HPDE6-E6E7 (cell line): ENCODE measurements around the gene BNIP5.

Experiments used
- DNase-seq: peaks from one replicate; pipeline ENCODE4 v3.0.0; 2011; ENCODE audit warnings: missing footprints; ENCODE audit errors: extremely low spot score

Gene BNIP5

DNA sequence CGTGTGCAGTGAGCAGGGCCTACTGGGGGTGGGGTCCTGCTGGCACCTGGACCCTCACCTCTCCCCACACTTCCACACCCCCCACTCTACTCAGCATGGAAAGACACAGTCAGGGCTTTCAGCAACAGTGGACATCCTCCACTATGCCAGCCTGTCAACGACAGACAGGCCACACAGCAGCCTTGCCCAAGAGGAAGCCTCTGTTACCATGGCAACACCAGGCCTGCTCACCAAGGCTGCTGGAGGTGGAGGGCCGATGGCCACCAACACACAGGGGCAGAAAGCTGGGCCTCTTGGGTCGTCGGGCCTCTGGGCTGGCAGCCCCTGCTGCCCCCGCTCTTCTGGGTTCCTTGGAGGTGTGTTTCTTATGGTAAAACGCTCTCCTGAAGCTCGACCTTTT, 13.6 kb downstream of the BNIP5 start:
- no peak for DNase-seq

DNA sequence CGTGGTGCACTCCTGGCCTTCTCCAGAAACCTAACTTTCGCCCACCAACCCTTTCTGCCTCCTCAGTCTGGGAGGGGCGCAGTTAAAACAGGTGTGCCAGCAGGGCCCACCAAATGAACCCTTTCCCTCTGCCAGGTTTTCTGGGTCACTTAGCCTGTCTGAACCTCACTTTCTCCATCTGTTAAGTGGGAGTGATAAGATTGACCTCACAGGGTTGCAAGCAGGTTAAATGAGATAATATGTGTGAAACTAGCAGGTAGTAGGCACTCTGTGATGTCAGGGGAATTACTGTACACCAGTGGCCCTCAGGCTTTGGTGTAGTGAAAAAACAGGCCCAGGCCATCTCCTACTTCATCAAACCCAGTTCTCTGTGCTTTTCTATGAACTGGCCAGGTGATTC, 14.1 kb downstream of the BNIP5 start:
- no peak for DNase-seq

DNA sequence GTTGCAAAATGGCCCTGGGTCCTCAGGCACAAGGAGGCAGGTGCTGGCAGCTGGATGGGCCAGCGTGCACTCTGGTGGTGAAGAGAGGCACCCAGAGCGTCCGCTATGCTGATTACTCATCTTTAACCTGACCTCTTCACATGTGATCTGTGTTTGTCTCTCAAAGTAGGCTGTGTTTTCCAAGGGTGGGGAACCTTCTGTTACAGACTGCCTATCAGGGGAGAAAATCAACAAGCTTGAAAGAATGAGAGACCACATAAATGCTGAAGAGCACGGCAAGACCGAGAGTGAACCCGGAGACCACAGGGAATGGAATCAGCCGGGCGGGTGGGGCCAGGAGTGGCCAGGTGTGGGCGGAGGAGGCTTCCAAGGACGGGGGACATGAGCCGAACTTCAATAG, 16.2 kb downstream of the BNIP5 start:
- DNase-seq: peak; percentile 20

DNA sequence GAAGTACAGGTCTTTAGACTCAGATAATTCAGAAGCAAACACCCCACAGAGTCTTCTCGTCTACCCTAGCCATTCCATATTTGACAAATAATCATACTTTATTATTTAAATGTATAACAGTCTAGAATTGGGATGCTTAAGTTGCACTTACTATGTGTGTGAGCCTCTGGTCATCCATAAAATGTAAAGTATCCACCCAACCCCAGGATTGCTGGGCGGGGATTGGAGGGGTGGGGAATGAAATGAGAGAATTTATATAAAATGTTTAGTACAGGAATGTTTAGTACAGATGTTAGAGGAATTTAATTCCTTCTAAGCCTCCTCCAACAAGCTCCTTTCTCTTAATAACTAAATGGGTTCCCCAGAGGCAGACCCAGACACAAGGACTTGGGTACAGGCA, 16.9 kb downstream of the BNIP5 start:
- no peak for DNase-seq

DNA sequence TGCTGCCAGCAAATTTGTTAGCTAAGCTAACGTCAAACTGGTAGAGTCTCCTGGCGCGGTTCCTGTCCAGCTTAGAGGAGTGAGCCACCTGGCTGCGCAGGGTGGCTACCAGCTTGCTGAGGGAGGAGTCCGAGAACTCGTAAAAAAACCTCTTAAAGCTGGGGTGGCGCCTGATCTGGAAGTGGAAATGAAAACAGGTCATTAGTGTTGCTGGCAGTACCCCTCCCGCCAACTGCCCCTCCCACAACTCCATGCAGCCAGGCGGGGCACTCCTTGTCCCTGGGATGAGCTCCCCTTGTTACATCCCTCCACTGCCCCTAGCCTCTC, 17.3 kb downstream of the BNIP5 start:
- no peak for DNase-seq

DNA sequence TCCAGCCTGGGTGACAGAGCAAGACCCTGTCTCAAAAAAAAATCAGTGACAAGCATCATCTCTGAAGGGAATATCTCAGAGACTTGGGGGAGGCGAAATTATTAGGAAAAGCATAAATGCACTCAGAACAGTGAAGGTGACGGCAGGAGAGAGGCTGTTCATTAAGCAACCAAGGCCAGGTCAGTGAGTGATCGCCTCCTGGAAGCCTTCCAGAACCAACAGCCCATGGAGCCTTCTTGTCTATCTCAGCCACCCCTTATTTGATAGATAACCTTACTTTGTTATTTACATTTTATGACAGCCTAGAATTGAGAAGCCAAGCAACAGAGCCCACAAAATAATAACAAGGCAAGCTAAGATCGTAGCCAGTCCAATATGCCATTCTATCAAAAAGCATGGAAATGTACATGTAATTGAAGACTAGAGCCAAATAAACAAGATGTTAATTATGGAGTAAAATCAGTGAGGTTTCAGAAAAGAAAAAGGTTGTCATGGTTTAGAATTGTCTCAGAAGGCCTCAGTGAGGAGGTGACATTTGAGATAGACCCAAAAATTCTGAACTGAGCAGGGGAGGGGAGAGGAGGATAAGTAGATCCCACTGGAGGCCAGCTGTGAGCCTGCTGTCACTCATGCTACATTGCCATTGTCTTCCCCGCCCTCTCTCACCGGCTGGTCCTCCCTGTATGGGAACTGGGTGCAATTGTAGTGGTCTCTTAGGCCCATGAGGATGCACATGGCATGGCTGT, 17.8 kb downstream of the BNIP5 start:
- no peak for DNase-seq

DNA sequence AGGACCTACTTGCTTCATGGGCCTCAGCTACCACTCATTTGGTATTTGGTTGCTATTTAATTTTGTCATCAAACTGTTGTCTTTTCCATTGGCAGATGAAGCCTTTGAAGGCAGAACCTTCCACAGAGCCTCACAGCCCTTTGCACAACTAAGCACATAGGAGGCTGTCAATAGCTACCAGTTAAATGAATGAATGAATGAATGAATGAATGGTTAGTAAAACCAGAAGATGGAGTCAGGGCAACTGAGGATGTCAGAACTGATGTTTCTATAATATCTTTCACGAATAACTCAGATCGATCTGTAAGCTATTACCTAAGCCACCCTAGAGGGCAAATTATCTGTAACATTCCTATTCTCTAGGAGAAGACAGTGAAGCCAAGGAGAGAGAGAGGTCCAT, 19.1 kb downstream of the BNIP5 start:
- no peak for DNase-seq

DNA sequence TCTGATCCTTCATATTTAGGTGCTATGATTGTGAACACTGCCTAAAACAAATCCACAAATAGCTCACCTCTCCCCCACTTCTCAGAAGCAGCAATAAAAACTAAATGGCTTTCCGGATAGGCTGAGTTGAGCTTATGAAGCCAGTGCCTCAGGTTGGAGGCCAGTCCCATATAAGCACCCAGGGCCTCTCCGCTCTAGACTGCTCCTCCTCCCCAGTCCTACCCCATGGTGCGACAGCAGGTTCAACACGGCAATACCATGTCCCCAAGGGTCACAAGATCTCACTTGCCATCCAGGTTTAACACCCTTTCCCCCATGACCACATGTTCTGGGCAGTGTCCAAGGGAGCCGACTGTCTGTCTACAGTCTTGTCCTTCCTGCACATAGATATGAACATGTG, 20.8 kb downstream of the BNIP5 start:
- no peak for DNase-seq

DNA sequence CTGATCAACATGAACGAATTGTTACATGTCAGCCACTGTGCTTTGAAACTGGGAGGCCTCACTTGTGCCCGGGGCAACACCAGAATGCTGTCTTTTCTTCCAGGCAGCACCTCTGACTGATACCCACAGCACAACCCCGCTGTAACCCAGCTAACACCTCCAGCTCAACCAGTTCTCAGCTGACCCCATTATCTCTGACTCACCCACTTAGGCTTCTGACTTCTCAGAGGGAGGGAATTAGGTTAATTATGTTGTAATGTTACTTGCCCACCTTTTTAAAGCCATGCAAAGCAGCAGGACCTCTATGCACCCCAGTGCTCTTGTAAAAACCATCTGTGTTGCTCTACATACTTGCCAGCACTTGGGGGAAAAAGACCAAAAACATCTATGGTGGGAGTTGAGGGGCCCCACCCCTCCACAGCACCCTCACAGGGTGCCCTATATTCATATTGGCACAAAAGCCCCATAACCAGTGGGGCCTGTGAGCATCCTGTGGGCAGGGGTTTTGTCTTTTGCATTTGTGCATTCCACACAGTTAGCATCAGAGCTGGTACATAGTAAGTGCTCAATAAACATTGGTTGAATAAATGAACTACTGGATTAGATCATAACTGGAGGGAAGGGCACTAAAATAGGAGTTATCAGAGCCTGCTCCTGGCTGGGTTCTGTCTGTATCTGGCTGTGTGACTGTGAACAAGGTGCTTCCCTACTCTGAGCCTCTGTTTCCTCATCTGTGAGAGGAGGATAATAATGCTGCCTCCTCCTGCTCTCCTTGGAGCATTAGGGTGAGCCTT, 22.3 kb downstream of the BNIP5 start:
- DNase-seq: peak; percentile 96

DNA sequence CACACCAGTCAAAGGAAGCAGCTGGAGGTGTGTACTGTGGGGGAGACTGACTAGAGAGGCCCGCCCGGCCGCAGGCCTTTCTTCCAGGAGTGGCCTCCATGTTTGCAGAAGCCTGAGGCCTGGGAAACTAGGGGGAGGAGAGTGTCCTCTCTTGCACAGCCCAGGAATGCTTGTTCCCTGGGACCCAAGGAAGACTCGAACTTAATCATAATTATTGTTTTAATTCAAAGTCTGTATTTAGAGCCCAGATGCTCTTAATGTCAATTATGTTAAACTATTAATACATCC, 23.1 kb downstream of the BNIP5 start:
- no peak for DNase-seq

DNA sequence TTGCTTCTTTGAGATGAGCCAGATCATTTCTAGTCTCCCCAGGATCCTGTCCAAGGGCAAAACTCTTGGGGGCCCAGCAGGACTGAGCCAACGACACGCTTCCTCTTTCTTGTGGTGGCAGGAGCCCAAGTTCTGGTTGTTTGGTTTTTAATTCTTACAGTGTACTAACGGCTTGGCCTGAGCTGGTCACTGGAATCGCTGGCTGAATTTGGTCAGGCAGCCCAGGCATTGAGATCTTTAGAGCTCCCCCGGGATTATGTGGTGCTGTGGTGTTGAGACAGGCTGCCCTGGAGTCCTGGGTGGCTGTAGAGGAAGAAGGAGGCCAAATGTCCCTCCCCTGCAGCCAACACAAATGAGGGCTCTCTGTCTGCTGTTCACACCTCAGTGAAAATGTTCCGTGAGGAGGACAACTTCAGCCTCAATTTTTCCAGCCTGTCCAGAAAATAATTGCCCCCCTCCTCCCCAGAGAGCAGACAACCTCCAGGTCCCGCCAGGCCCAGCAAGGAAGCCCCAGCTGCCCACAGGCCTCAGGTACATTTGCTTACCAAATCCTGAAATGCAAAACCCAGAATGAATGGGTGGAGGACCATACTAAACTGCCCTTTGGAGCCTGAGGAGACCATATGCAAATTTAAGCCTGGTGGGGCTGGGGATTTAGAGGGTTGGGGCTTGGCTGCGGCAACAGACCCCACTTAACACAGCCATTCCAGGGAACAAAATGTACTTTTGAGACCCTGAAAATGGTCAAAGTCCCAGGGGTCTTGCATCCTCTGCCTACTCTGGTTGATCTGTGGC, 23.6 kb downstream of the BNIP5 start:
- DNase-seq: no peak

DNA sequence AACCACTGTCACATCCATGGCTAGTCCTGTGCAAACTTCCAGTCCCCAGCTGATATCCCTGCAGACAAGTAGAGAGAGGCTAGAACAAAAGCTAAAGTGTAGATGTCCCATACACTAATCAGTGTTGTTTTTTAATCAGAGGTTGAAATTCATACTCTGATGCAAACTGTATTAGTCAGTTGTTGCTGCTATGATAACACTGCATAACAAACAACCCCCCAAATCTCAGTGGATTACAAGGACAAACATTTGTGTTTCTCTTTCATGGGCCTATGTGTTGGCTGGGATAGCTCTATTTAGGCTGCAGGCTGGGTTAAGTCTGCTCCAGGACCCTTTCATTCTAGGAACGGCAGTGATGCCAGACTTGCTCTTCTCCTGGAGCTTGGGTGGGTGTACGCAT, 26.8 kb downstream of the BNIP5 start:
- no peak for DNase-seq

DNA sequence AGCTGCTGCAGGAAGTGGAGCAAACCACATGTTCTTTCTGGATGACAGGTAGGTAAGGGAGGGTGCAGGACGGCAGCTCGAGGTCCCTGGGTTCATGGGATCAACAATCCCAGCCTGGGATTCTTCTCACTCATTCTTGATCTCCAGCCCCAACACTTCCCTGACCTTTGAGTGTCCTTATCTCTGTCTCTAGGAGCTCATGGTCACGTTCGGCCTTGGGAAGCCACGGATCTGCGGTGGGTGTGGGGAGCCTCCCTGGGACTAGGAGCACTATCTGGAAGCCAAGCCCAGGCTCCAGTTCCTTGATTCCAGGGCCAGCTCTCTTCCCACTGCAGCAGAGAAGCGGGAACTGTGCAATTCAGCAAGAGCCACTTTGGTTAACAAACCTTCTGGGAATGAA, 27.5 kb downstream of the BNIP5 start:
- no peak for DNase-seq

DNA sequence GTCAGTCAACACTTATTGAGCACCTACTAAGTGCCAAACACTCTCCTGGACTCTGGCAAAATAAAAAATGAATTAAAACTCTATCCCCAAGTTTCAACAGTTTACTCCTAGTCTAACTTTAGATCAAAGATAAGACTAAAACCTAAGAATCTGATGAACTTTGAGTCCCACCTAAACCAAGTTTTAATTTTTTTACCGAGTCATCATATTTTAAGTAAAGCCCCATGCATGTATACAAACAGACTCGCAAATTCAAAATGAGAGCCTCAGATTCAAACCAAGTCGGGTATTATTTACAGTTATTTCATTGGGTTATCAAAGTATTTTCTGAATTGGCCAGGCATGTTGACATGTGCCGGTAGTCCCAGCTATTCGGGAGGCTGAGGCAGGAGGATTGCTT, 28.2 kb downstream of the BNIP5 start:
- DNase-seq: no peak

DNA sequence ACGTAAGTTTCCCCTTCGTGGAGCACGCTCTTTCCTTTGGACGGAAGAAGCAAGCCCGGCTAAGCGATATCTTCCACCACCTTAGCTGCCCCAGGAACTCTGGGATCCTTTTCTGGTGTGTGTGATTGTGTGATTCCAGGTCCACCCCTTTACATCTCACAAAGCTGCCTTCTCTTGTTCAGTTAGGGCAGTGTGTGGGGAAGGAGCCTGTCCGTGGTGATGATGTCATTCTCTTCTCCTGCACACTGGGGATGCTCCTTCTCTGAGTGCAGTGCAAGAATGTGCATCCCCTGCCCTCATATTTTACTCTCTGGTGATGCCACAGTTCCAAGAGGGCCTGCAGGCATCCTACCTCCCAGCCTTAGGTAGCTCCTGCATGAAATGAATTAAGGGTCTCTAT, 30.3 kb downstream of the BNIP5 start:
- DNase-seq: no peak

DNA sequence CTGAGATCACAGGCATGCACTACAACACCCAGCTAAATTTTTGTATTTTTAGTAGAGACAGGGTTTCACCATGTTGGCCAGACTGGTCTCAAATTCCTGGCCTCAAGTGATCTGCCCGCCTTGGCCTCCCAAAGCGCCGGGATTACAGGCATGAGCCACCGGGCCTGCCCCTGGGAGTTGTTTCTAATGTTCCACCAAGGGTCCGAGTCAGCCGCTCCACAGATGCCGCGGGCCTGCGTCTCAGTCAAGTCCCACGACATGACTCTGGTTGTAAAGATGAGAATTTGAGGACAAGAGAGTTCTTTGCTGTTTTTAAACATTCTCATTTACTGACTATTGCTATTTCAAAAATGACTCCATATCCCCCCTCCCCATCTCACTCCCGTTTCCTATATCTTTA, 30.8 kb downstream of the BNIP5 start:
- no peak for DNase-seq

DNA sequence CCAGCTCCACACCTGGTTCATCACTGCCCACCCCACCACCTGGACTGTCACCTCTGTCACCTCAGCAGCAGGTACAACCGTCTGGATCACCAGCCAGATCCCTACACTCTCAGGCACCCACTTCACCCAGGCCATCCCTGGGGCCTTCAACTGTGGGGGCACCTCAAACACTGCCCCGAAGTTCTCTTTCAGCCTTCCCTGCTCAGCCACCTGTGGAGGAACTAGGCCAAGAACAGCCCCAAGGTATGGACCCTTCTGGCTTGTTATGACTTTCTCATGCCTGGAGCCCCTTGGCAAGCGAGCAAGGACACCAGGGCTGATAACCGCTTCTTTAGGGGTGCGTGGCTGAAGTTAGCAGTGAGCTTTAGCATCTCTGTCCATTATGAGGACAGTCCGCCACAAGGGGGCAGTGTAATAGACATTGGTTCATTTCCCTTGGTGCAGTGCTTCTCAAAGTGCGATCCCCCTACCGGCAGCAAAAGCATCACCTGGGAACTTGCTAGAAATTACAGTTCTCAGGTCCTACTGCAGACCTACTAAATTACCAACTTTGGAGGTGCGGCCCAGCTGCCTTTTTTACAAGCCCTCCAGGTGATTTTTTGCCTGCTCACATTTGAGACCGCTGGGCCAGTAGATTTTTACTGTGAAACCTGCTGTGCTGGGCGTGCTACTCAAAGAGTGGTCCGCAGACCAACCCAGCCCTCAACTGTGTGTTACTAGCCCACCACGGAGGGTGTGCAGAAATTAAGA, 34.3 kb downstream of the BNIP5 start:
- peak; percentile 63 for DNase-seq

DNA sequence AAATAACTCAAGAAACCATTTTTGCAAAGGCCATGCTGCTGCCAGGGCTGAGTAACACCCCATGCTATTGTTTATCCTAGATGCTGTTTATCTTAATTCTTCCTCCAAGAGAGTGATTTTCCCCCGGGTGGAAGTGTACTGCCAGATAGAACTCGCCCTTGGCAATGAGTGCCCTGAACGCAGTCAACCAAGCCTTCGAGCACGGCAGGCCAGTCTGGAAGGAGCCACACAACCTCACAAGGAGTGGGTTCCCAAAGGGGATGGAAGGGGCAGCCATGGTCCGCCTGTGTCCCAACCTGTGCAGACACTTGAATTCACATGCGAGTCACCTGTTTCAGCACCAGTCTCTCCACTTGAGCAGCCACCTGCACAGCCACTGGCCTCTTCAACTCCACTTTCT, 34.9 kb downstream of the BNIP5 start:
- no peak for DNase-seq

DNA sequence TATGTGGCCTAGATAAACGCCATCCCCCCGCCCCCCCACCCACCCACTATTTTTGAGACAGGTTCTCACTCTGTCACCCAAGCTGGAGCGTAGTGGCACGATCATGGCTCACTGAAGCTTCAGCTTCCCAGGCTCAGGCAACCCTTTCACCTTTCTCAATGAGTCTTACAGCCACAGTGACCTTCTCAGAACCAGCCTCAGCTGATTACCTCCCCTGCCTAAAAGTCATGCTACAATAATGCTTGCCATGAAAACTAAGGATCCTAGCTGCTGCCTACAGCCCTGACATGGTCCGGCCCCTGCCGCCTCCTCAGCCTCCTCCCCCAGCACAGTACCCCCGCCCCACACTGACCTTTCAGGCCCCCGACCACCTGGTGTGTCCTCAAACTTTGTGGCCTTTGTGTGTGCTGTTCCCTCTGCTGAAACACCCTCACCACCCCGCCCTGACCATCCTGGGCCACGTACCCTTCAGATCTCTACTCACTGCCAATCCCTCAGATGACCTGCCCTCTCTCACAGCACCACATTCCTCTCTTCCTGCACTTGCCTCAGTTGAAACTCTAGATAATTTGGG, 35.5 kb downstream of the BNIP5 start:
- DNase-seq: no peak

DNA sequence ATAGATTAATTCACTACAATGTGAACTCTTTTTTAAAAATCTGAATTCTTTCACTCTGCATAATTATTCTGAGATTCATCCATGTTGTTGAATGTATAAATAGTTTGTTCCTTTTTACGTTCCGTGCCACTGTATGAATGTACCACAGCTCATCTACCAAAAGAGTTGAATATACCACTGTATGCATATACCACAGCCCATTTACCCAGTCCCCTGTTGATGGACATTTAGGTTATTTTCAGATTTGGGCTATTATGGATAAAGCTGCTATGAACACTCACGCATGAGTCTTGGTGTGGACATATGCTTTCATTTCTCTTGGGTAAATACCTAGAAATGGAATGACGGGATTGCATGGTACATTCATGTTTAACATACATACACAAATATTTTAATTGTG, 38.7 kb downstream of the BNIP5 start:
- DNase-seq: no peak

DNA sequence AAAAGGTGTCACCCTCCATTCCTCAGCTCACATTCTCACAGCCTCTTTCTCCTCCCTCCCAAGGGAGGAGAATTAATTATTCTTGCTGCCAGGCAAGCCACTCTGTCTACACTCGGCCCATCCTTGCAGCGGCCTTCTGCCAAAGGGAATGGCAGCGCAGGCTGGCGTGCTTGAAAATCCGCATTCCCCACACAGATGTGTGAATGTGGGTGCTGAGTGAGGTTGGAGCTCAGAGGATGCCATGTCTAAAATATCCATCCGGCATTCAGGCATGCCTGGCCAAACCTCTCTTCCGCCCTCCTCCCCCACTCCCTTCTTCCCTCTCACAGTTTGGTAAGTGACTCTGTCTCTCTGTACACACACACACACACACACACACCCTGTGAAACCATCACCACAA, 39.2 kb downstream of the BNIP5 start:
- DNase-seq: no peak

DNA sequence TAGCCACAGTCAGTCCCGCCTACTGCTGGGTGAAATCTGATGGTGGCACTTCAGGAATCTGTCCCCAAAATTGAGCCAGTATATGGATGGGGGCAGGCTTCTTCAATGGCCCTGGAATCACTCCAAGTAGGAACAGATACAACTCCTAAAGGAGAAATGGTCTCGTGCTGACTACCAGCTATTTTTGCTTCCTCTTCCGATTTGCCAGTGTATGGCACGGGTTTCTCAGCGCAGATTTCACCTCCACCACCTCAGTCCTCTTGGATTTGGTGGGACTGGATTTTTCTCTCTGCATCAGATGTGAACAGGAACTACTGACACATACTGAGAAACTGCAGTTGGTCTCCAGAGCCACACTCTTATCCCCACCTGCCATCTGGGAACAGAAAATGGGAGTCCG, 39.6 kb downstream of the BNIP5 start:
- DNase-seq: no peak
